Activated naive CD4-positive, alpha-beta T cell (primary cell): ENCODE data around the gene STMN3.

Source experiments
- DNase-seq, 4 experiments: peaks; one replicate each; lab custom pipeline; 2025; lab: John Stamatoyannopoulos, UW

STMN3 gene

GRCh38 chr20:63653041-63653973 is at the start of gene STMN3:
Gene STMN3, minus strand, starts transcription at chr20:63653424. Its CDS starts 79 bp downstream, at chr20:63653345.
- DNase-seq = peak in 2 of 4 experiments; percentile 20 to 60

DNA sequence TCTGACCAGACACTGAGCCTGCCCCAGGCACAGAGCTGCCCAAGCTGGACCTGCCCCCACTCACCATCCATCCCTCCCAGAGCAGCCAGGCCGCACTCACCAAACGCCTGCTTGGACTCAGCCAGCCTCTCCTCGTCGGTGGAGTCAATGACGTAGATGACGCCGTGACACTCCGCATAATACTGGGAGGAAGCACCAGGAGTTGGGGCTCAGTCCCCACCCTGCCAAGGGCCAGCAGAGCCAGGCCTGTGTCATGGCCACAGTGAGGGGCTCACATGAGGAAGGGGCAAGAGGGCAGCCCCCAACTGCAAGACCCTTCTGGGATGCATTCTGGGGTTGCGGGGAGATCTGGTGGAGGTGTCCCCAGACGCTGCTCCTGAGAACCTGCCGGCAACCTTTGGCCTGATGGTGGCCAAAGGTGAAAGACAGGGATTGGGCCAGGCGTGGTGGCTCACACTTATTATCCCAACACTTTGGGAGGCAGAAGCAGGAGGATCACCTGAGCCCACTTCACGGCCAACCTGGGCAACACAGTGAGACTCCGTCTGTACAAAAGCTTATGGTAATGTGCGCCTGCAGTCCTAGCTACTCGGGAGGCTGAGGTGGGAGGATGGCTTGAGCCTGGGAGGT is 48.9 kb upstream of the STMN3 start:
- no peak for DNase-seq

DNA sequence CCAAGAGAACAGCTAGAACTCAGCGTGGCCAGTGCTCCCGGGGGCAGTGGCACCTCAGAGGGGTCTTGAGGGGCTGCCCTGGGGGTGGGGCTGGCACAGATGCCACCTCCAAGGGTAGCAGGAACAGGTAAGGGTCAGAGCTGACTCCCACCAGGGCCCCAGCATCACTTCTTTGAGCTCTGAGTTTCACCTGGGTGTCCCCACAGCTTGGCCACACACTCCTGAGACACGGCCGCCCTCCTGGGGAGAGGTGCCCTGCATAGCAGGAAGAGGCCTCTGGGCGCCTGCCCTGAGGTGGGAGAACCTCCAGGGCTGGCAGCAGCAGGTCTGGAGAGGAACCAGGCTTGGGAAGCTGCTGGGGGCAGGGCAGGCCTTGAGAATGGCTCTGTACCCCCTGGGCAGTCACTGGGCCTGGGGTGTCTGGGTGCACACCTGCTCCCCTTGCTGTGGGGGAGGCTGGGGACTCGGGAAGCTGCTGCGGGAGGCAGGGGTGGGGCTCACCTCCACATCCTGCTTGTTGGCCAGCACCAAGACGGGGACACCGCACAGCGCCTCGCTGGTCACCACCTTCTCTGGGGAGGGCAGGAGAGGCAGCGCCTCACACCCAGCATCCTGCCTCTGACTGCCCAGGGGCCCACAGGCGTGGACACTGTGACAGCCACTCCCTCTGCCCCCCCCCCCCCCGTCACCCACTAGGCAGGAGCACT is 48.3 kb upstream of the STMN3 start:
- no peak for DNase-seq

GRCh38 chr20:63701051-63701328 is 47.8 kb upstream of the STMN3 start:
- DNase-seq = no peak

- no peak for DNase-seq
These were observed 47.2 kb upstream of the STMN3 start for GRCh38 chr20:63700199-63701050.

- no peak for DNase-seq
These were observed 46.4 kb upstream of the STMN3 start for GRCh38 chr20:63699466-63700198.

DNA sequence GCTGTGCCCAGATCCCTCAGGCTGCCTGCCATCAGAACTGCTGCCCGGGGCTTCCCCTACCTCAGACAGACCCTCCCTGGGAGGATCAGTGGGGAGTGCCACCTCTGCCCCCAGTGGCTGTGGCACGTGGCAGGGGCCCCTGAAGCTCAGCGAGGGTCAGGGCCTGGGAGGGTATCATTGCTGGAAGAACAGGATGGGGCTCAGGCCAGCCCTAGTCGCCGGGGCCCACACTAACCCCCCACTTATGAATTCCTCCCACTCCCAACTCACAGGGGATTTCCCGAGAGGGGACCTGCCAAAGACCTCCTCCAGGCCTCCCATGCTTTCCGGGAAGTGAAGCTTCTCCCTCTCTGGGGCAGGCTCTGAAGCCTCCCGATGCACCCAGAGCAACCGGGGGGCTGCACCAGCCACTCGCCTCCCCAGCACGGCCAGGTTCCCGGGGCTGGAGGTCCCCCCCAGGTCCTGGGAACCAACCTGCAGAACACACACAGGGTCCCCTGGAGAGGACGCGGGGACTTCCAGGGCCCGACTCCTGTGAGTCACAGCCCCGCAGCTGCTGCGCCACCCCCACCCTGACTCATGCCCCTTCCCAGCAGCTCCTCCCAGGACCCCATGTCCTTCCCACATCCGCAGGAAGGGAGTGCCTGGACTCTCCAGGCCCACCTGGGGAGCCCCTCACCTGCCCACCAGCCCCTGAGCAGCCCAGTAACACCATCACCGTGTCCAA is 45.7 kb upstream of the STMN3 start:
- DNase-seq = no peak

GRCh38 chr20:63697868-63698545 is 44.8 kb upstream of the STMN3 start:
- DNase-seq = no peak

DNA sequence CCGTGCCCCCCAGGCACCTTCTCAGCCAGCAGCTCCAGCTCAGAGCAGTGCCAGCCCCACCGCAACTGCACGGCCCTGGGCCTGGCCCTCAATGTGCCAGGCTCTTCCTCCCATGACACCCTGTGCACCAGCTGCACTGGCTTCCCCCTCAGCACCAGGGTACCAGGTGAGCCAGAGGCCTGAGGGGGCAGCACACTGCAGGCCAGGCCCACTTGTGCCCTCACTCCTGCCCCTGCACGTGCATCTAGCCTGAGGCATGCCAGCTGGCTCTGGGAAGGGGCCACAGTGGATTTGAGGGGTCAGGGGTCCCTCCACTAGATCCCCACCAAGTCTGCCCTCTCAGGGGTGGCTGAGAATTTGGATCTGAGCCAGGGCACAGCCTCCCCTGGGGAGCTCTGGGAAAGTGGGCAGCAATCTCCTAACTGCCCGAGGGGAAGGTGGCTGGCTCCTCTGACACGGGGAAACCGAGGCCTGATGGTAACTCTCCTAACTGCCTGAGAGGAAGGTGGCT is 44.2 kb upstream of the STMN3 start:
- DNase-seq = no peak

GRCh38 chr20:63696628-63697356 is 43.6 kb upstream of the STMN3 start, which contains the start of gene TNFRSF6B:
Gene TNFRSF6B, plus strand, starts transcription at chr20:63696652. Its CDS starts 116 bp downstream, at chr20:63696768.
- DNase-seq = peak in 1 of 4 experiments; percentile 20

GRCh38 chr20:63696306-63696627 is 43.0 kb upstream of the STMN3 start:
- DNase-seq = peak in 2 of 4 experiments; percentile 19 to 28

GRCh38 chr20:63695424-63696305 is 42.4 kb upstream of the STMN3 start:
- DNase-seq = no peak

- DNase-seq = no peak
These were observed 41.6 kb upstream of the STMN3 start for GRCh38 chr20:63694584-63695423.

DNA sequence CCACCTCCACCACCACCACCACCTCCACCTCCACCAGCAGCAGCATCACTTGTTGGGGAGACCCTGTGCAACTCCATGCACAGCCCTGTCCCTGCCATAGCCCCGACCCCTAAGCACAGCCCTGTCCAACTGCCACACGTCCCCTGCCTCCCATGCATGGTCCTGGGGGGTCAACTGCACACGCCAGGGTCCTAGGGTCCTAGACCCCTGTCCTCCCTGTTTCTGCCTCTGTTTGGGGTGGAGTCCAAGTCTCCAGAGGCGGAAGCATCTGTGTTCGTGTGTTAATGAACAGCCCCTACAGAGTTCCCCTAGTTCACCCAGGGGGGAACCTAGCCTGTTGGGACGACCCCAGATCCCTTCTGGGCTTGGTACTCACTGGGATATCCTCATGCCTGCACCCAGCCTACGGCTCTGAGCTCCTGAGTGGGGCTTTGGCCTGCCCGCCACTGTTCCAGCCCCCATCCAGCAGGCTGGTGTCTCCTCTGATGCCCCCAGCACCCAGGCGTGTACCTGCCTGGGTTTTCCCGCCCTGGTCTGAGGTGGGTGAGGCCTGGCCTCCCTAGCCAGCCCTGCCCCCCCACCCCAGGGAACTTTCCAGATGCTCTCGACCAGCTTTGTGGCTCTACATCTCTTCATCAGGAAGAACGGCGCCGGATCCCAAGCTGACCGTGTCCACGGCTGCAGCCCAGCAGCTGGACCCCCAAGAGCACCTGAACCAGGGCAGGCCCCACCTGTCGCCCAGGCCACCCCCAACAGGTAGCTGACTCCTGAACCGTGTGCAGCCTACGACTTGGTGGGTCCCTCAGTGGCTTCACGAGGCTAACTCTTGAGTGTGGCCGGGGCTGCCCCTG is 40.7 kb upstream of the STMN3 start:
- DNase-seq = no peak

DNA sequence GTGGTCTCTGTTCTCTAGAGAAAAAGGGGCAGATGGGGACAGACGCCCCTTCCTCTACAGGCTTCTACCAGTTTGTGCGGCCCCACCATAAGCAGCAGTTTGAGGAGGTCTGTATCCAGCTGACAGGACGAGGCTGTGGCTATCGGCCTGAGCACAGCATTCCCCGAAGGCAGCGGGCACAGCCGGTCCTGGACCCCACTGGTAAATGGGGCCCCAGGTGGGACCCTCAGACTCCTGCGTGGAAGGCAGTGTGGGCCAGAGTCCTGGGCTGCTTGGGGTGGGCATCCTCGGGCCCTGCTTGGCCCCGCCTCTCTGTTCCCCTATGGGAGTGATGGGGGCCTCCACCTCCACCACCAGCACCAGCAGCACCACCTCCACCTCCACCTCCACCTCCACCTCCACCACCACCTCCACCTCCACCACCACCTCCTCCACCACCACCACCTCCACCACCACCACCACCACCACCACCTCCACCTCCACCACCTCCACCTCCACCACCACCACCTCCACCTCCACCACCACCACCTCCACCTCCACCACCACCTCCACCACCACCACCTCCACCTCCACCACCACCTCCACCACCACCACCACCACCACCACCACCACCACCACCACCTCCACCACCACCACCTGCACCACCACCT is 40.0 kb upstream of the STMN3 start:
- DNase-seq = no peak
